ENCODE results near the gene DES.

The DES gene

GRCh38 chr2:219445220-219445640 is 27.1 kb downstream of the DES start:
- Histone ChIP-seq H2BK15ac (ENCODE audit: low read length) (no peak overlapping the region), H3K27me3 (ENCODE audit: control insufficient read depth in 3 of 3, insufficient read depth in 3 of 3, low read depth in 1 of 3, low read length in 3 of 3) (peaks cover 3 to 48% (median 17%) of the 10 kb centered on the region in 3 experiments), H3K27ac (replicated peaks; ENCODE audit: low read length) (no peak overlapping the region), H3K4ac (ENCODE audit: low read length) (no peak overlapping the region), H3K79me1 (ENCODE audit: low read depth, low read length) (no peaks in the 10 kb centered on the region), H3K9ac (ENCODE audit: low read depth, low read length, poor library complexity) (peak overlapping the region; percentile 34), H3K9me3 (replicated peaks in 1 of 2; ENCODE audit: control insufficient read depth in 2 of 2, insufficient read depth in 1 of 2, low read depth in 1 of 2, low read length in 2 of 2) (no peaks in the 10 kb centered on the region), H2AFZ (ENCODE audit: low read length) (peak overlapping the region; percentile 31), H3K4me1 (ENCODE audit: control insufficient read depth in 2 of 2, insufficient read depth in 1 of 2, low read depth in 1 of 2, low read length in 2 of 2) (peaks cover 27 to 28% of the 10 kb centered on the region in 2 donors), H3K4me3 (ENCODE audit: low read length in 2 of 2) (no peak overlapping the region), H4K8ac (ENCODE audit: low read depth, low read length) (no peak overlapping the region), H3K18ac (ENCODE audit: low read length) (peak overlapping the region; percentile 36), H2AK5ac (ENCODE audit: low read depth, low read length) (peak overlapping the region; percentile 71), H3K14ac (ENCODE audit: low read length) (no peak overlapping the region), H2BK12ac (ENCODE audit: low read length) (peak overlapping the region; percentile 46), H3K23ac (ENCODE audit: low read depth, low read length, poor library complexity) (no peak overlapping the region), H3K36me3 (replicated peaks in 1 of 2; ENCODE audit: control insufficient read depth in 2 of 2, insufficient read depth in 2 of 2, low read length in 2 of 2) (peaks cover 0 to 2% of the 10 kb centered on the region in 2 donors), H3K4me2 (ENCODE audit: insufficient read depth, low read length, poor library complexity, severe bottlenecking) (no peak overlapping the region), H2BK120ac (ENCODE audit: low read depth, low read length) (no peak overlapping the region), H4K91ac (ENCODE audit: low read depth, low read length, poor library complexity) (no peak overlapping the region), H2BK5ac (ENCODE audit: low read length) (no peak overlapping the region)
- WGBS, 2 donors (ENCODE audit: extremely low coverage in 2 of 2, insufficient read length in 2 of 2, insufficient replicate concordance in 1 of 2) = no CpG with 5 or more reads among the region's 5 CpGs
- no peak for DNase-seq (ENCODE audit: low spot score)

DNA sequence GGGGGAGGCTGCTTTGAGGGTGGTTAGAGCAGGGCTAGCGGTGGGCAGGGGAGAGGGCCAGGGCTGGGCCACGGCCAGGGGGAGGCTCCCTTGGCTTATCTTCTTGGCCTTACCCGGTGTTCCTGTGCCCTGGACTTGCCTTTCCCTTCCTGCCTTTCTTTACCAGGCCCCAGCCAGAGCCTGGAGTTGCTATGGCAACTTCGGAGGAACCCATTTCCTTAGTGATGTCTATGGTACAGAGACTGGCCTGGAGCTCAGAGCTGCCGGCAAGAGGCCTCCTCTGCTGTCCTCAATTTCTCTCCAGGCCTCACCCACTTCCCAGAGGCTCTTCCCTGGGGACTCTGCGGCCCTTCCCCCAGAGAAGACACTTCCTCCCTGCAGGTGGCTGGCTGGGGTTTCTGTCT is 27.9 kb downstream of the DES start:
- H2BK120ac ChIP-seq (ENCODE audit: low read depth, low read length) = no peak overlapping the region
- H3K9me3 ChIP-seq (replicated peaks in 1 of 2; ENCODE audit: control insufficient read depth in 2 of 2, insufficient read depth in 1 of 2, low read depth in 1 of 2, low read length in 2 of 2) = no peaks in the 10 kb centered on the region
- no peak overlapping the region for H3K4me3 ChIP-seq (ENCODE audit: low read length in 2 of 2)
- peak overlapping the region; percentile 31 for H2AFZ ChIP-seq (ENCODE audit: low read length)
- no peak overlapping the region for H3K4me2 ChIP-seq (ENCODE audit: insufficient read depth, low read length, poor library complexity, severe bottlenecking)
- H2AK5ac ChIP-seq (ENCODE audit: low read depth, low read length) = peak overlapping the region; percentile 51
- H3K27ac ChIP-seq (replicated peaks; ENCODE audit: low read length) = no peak overlapping the region
- no peak for DNase-seq (ENCODE audit: low spot score)
- no peak overlapping the region for H2BK5ac ChIP-seq (ENCODE audit: low read length)
- WGBS, 2 donors (ENCODE audit: extremely low coverage in 2 of 2, insufficient read length in 2 of 2, insufficient replicate concordance in 1 of 2) = no CpG with 5 or more reads among the region's 6 CpGs
- H4K91ac ChIP-seq (ENCODE audit: low read depth, low read length, poor library complexity) = no peak overlapping the region
- H3K4ac ChIP-seq (ENCODE audit: low read length) = no peak overlapping the region
- H3K79me1 ChIP-seq (ENCODE audit: low read depth, low read length) = no peaks in the 10 kb centered on the region
- no peak overlapping the region for H4K8ac ChIP-seq (ENCODE audit: low read depth, low read length)
- H2BK12ac ChIP-seq (ENCODE audit: low read length) = no peak overlapping the region
- H3K36me3 ChIP-seq (replicated peaks in 1 of 2; ENCODE audit: control insufficient read depth in 2 of 2, insufficient read depth in 2 of 2, low read length in 2 of 2) = peaks cover 0 to 2% of the 10 kb centered on the region in 2 donors
- peaks cover 3 to 44% (median 11%) of the 10 kb centered on the region in 3 experiments for H3K27me3 ChIP-seq (ENCODE audit: control insufficient read depth in 3 of 3, insufficient read depth in 3 of 3, low read depth in 1 of 3, low read length in 3 of 3)
- peaks cover 26 to 28% of the 10 kb centered on the region in 2 donors for H3K4me1 ChIP-seq (ENCODE audit: control insufficient read depth in 2 of 2, insufficient read depth in 1 of 2, low read depth in 1 of 2, low read length in 2 of 2)
- H3K14ac ChIP-seq (ENCODE audit: low read length) = no peak overlapping the region
- H3K9ac ChIP-seq (ENCODE audit: low read depth, low read length, poor library complexity) = no peak overlapping the region
- peak overlapping the region; percentile 61 for H3K18ac ChIP-seq (ENCODE audit: low read length)
- no peak overlapping the region for H2BK15ac ChIP-seq (ENCODE audit: low read length)
- no peak overlapping the region for H3K23ac ChIP-seq (ENCODE audit: low read depth, low read length, poor library complexity)

GRCh38 chr2:219446689-219447088 is 28.5 kb downstream of the DES start:
- Histone ChIP-seq H2AFZ (ENCODE audit: low read length) (no peak overlapping the region), H3K27me3 (ENCODE audit: control insufficient read depth in 3 of 3, insufficient read depth in 3 of 3, low read depth in 1 of 3, low read length in 3 of 3) (peaks cover 3 to 39% (median 6%) of the 10 kb centered on the region in 3 experiments), H4K91ac (ENCODE audit: low read depth, low read length, poor library complexity) (no peak overlapping the region), H3K4ac (ENCODE audit: low read length) (no peak overlapping the region), H2BK12ac (ENCODE audit: low read length) (no peak overlapping the region), H2AK5ac (ENCODE audit: low read depth, low read length) (no peak overlapping the region), H3K23ac (ENCODE audit: low read depth, low read length, poor library complexity) (no peak overlapping the region), H3K79me1 (ENCODE audit: low read depth, low read length) (no peaks in the 10 kb centered on the region), H3K36me3 (replicated peaks in 1 of 2; ENCODE audit: control insufficient read depth in 2 of 2, insufficient read depth in 2 of 2, low read length in 2 of 2) (peaks cover 0 to 2% of the 10 kb centered on the region in 2 donors), H3K27ac (replicated peaks; ENCODE audit: low read length) (no peak overlapping the region), H3K4me3 (ENCODE audit: low read length in 2 of 2) (no peak overlapping the region), H4K8ac (ENCODE audit: low read depth, low read length) (no peak overlapping the region), H2BK5ac (ENCODE audit: low read length) (no peak overlapping the region), H2BK120ac (ENCODE audit: low read depth, low read length) (no peak overlapping the region), H3K9me3 (replicated peaks in 1 of 2; ENCODE audit: control insufficient read depth in 2 of 2, insufficient read depth in 1 of 2, low read depth in 1 of 2, low read length in 2 of 2) (no peaks in the 10 kb centered on the region), H3K9ac (ENCODE audit: low read depth, low read length, poor library complexity) (no peak overlapping the region), H3K4me2 (ENCODE audit: insufficient read depth, low read length, poor library complexity, severe bottlenecking) (no peak overlapping the region), H2BK15ac (ENCODE audit: low read length) (no peak overlapping the region), H3K14ac (ENCODE audit: low read length) (no peak overlapping the region), H3K4me1 (ENCODE audit: control insufficient read depth in 2 of 2, insufficient read depth in 1 of 2, low read depth in 1 of 2, low read length in 2 of 2) (peaks cover 22 to 23% of the 10 kb centered on the region in 2 donors), H3K18ac (ENCODE audit: low read length) (no peak overlapping the region)
- DNase-seq (ENCODE audit: low spot score) = no peak
- WGBS, 2 donors (ENCODE audit: extremely low coverage in 2 of 2, insufficient read length in 2 of 2, insufficient replicate concordance in 1 of 2) = no CpG with 5 or more reads among the region's 1 CpG

- H3K14ac ChIP-seq (ENCODE audit: low read length) = peak overlapping the region; percentile 60
- no peak overlapping the region for H3K4me3 ChIP-seq (ENCODE audit: low read length in 2 of 2)
- no peak overlapping the region for H2AFZ ChIP-seq (ENCODE audit: low read length)
- H2BK15ac ChIP-seq (ENCODE audit: low read length) = peak overlapping the region; percentile 79
- H2BK120ac ChIP-seq (ENCODE audit: low read depth, low read length) = no peak overlapping the region
- H3K27ac ChIP-seq (replicated peaks; ENCODE audit: low read length) = no peak overlapping the region
- WGBS, 2 donors (ENCODE audit: extremely low coverage in 2 of 2, insufficient read length in 2 of 2, insufficient replicate concordance in 1 of 2) = no CpG with 5 or more reads among the region's 23 CpGs
- H2AK5ac ChIP-seq (ENCODE audit: low read depth, low read length) = peak overlapping the region; percentile 85
- no peak overlapping the region for H2BK12ac ChIP-seq (ENCODE audit: low read length)
- H2BK5ac ChIP-seq (ENCODE audit: low read length) = no peak overlapping the region
- H3K23ac ChIP-seq (ENCODE audit: low read depth, low read length, poor library complexity) = peak overlapping the region; percentile 82
- peak overlapping the region; percentile 42 for H4K91ac ChIP-seq (ENCODE audit: low read depth, low read length, poor library complexity)
- H3K4ac ChIP-seq (ENCODE audit: low read length) = no peak overlapping the region
- DNase-seq (ENCODE audit: low spot score) = no peak
- peaks cover 3 to 38% (median 6%) of the 10 kb centered on the region in 3 experiments for H3K27me3 ChIP-seq (ENCODE audit: control insufficient read depth in 3 of 3, insufficient read depth in 3 of 3, low read depth in 1 of 3, low read length in 3 of 3)
- H4K8ac ChIP-seq (ENCODE audit: low read depth, low read length) = peak overlapping the region; percentile 54
- no peaks in the 10 kb centered on the region for H3K9me3 ChIP-seq (replicated peaks in 1 of 2; ENCODE audit: control insufficient read depth in 2 of 2, insufficient read depth in 1 of 2, low read depth in 1 of 2, low read length in 2 of 2)
- H3K79me1 ChIP-seq (ENCODE audit: low read depth, low read length) = no peaks in the 10 kb centered on the region
- H3K36me3 ChIP-seq (replicated peaks in 1 of 2; ENCODE audit: control insufficient read depth in 2 of 2, insufficient read depth in 2 of 2, low read length in 2 of 2) = peaks cover 0 to 2% of the 10 kb centered on the region in 2 donors
- no peak overlapping the region for H3K9ac ChIP-seq (ENCODE audit: low read depth, low read length, poor library complexity)
- H3K4me1 ChIP-seq (ENCODE audit: control insufficient read depth in 2 of 2, insufficient read depth in 1 of 2, low read depth in 1 of 2, low read length in 2 of 2) = peaks cover 22 to 23% of the 10 kb centered on the region in 2 donors
- H3K18ac ChIP-seq (ENCODE audit: low read length) = peak overlapping the region; percentile 95
- peak overlapping the region; percentile 56 for H3K4me2 ChIP-seq (ENCODE audit: insufficient read depth, low read length, poor library complexity, severe bottlenecking)
These were observed 29.3 kb downstream of the DES start for GRCh38 chr2:219447242-219448098.
